GM21526 (cell line): ENCODE measurements around the gene DGCR2.
"Not testable (repeated sequence)": the region's sequence is repeated elsewhere in the genome, so short reads cannot be mapped to it uniquely, and the experiment has no call there.

ENCODE experiments used
- ATAC-seq: cut with Tn5 transposase; IDR thresholded peaks from one replicate; pipeline ENCODE4 v1.9.1; 2021; ENCODE audit warnings: moderate library complexity; ENCODE audit not compliant: unreplicated experiment, low FRiP score

The DGCR2 gene

GRCh38 chr22:18992543-18993198, 129.5 kb downstream of the DGCR2 start:
- ATAC-seq = no peak

- ATAC-seq = no peak
These were observed 130.3 kb downstream of the DGCR2 start for GRCh38 chr22:18991821-18992442.

GRCh38 chr22:18991138-18991432, 131.1 kb downstream of the DGCR2 start:
- ATAC-seq = no peak

GRCh38 chr22:18990355-18991137, 131.7 kb downstream of the DGCR2 start:
- no peak for ATAC-seq

- ATAC-seq = no peak
These were observed 133.3 kb downstream of the DGCR2 start for GRCh38 chr22:18988958-18989357.

- no peak for ATAC-seq
These were observed 134.4 kb downstream of the DGCR2 start for GRCh38 chr22:18987765-18988164.

GRCh38 chr22:18987114-18987513, 135.1 kb downstream of the DGCR2 start:
- not testable (repeated sequence) for ATAC-seq
